GM19035 (cell line): Measurements from ENCODE around the gene SECISBP2L.

Experiments
- ATAC-seq: cut with Tn5 transposase; IDR thresholded peaks from one replicate; pipeline ENCODE4 v1.9.1; 2021; ENCODE audit not compliant: unreplicated experiment

The SECISBP2L gene

DNA sequence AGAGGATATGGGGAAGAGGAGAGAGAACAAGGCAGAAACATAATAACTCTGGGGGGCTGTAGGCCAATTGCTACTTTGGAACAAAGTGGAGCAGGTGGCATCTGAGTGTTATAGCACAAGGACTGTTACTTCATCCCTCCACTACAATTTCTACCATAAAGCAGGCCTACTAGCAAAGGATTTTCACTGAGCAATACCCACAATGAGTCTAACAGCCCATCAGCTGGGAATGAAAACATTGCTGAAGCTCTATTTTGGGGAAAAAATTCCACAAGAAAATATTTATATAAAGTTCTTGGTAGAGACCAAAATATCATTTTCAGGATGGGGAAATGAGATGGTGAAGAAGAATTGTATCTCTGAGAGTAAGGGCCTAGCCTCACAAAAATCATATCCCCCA lies 78.9 kb downstream of the SECISBP2L start:
- no peak for ATAC-seq

DNA sequence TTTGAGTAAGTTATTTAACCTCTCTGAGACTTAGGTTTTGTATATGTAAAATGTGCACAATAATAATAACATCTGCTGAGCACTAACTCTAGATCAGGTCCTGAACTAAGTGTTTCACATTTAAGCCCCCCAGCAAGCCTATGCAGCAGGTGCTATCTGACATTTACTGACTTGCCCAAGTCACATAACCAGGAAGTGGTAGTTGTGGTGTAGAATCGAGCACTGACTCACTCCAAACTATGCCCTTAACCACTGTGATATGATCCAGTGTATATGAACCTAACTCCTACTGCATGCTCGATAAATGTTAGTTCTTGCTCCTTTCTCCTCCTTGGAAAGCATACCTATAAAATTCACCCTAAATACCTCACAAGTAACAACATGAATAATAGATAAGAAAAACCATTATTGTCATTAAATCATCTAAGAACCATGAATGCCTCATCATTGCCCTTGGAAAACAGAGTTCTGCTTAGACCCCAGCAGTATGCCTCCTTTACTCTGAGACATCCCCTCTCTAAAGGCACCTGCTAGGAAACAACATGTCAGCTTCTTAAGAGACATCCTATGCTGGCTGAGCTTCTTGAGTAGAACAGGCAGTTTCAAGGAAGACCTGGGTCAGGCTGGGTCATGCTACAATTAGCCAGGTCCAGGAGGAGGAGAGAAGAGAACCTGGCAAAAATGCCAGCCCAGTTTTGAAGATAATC lies 79.5 kb downstream of the SECISBP2L start:
- ATAC-seq: peak; percentile 75

DNA sequence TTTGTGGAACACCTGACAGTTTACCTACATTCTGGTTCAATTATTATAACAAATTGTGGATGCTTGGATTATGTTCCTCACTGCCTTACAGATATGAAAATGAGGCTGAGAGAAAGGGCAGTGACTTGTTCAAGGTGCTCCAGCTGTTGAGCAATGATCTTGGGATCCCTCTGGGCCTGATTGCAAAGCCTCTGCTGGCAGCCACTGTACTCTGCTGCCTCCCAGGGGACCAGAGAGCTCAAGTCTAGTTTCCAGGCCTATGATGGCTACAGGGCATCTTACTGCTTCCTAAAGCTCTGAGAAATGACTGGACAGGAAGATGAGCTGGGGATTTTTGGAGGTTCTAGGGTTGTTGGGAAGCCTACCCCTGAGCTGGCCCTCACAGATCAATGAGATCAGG lies 80.3 kb downstream of the SECISBP2L start:
- peak; percentile 57 for ATAC-seq

DNA sequence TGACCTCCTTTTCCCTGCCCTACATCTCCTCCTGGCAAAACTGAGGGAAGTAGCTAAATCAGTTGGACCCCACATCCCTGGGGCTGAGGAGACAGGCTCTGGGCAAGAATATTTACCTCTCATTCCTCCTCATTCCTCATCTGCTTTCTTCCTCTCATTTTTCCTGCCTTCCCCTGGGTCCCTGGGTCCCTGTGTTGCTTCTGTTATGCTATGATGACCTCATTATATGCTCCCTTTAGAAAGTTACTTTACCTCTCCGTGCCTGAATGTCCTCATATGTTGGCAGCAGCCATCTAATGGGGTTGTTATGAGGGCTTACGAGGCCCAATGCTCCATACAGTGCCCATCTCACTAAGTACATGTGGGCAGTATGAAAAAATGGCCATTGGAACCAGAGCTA lies 81.3 kb downstream of the SECISBP2L start:
- ATAC-seq: no peak

DNA sequence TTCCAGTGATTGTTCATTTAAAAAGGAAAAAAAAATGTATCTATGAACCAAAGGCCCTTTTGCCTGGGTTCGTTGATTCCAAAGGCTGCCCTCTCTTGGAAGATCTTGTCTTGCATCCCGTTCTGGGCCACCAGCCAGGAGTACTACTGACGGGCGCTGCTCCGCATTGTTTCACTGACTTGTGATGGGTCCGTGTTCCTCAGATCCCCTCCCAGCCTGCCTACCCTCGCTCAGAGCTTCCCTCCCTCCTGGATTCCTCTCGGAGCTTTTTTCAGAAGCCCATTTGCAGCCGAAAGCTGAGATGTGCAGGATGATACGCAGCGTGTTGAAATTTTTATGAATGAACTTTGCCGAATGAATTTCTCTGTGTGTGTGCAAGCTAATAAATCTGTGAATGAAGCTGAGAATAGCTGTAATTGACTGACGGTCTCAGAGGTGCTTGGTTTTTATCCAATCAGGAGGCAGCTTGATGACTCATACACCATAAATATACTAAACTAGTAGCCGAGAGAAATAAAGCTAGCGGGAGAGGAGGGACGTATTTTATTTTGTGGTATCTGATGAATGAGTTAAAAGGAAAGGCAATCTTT lies 82.6 kb downstream of the SECISBP2L start, which contains the start of gene SHC4:
SHC4 (minus strand) TSS at position 396 of the 590 bp plus-strand sequence. CDS start 904 bp downstream, outside the sequence.
- peak; percentile 45 for ATAC-seq

DNA sequence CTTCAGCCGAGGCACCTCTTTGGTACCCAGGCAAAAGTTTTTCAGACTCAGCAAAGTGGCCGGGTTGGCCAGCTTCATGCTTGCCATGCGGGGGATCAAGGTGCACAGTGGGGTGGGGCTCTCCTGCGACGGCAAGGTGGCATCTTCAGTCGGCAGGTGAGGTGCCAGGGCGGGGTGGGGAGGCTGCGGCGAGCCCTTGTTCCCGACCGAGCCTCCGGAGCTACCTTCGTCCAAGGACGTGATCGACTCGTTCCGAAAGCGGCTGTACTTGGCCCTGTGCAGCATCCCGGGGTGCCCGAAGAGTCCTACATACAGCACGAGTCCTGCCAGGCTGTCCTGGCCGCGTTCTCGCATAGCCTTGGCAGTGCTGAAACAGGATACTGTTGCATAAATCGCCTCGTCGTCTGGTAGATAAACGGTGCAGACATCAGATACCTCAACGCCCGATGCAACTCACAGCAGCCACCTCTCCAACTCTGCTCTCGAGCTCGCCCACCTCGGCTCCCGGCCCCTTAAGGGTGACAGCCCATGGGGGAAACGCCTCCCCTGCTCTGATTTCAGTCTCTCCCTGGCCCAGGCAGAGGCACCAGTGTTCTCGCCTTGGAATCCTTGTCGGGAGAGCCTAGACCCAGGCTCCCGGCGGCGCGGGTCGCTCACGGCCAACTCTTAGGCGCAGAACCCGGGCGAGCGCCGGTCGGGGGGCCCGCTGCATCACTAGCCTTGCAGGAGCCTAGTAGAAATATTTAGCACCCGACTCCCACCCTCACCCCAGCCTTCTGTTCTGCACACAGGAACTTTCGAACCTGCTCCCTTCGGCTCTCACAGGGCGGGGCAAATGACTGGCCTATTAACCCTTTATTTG lies 83.4 kb downstream of the SECISBP2L start:
- ATAC-seq: no peak

DNA sequence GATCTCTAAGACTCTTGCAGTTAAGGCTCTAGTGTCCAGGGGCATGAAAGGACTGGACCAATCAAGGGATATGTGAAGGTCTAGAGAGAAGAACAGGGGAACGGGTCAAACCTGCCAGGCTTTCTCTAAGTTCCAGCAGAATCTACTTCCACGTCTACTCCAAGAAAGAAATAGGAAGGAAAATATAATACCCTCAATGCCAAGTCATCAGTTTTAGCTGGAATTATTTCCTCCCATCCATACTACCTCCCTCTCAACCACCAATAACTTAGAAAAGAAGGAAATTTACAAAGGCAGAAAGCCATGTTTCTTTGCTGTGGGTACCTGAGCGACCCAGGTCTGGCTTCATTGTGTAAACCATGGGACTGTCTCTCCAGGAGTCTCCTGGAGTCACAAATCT lies 90.3 kb downstream of the SECISBP2L start:
- no peak for ATAC-seq

DNA sequence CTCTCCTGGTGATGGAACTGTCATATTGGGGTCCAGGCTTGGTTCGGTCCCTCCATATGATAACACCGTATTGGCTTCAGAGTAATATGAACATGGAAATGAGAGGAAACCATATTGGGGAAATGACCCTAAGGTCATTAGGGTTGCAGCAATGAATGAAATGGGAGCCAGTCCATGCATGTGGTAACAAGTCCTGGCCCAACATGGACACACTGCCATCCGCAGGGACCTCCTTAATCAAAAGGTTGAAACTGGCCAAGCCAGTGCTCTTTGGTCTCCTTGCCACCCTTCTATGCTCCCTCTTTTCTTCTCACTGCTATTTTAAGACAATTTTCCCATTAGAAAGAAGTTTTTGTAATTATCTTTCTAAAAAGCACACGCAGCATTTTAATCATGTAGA lies 90.9 kb downstream of the SECISBP2L start:
- no peak for ATAC-seq

DNA sequence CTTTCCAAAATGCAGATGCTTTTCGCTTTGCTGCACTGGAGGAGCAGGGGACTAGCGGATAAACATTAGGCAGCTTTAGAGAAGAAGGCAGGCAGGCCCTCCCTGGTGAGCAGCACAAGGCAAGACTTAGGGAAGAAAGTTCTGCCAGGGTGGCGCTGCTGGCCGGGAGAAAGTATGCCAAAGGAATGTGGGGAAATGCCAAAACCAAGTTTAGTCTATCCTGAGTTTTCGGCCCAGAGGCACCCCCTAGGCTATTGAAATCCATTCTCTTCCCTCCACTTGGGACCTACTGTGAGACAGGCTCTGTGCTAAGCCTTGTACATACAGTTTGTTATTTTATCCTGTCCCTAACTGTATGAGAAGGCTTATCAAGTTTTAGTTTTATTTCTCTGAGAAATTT lies 91.7 kb downstream of the SECISBP2L start:
- ATAC-seq: no peak

DNA sequence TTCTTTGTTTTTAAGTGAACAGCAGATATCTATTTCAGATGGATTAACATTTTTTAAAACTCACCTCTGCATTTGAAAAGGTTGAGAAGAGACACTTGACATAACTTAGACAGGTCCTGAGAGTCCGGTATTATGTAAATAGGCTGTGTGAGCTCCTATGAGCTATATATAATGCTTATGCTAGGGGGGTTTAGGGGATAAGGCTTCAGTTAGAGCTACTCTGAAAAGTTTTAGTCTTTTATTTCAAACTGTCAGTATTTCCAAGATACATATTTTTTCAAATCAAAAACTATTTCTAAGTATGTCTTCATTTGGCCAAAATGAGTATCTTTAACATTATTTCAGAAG lies 99.4 kb downstream of the SECISBP2L start:
- ATAC-seq: no peak

DNA sequence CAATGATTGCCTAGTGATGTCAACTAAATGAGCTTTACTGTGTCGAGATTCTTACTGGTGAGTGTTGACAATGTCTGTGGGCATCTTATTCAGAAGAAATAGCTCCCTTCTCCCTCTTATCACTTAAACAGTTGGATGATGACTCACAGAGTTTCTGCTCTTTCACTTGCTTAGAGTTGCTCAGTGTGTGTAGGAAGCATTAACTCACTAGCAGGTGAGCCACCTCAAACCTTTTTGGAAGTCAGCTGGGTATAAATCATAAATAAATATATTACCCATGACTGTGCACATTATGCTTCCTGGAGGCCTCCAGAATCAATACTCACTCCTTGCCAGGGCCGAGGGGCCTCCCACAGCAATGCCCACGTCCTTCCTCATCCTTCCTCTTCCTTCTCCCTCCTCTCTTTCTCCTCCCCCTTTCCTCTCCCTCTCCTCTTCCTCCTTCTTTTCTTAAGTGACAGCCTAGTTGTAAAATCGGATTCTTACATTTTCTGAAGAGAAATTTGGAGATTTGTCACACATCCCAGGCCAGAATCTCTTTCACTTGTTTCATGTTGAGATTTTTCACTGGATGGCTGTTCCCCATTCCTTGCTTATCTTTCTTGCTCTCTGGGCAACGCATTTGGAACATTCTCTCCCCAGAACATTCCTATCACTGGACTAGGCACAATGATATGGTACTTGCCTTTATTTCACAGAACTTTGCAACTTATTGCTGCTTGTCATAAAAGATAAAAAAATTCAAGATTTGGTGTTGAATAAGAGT lies 100.0 kb downstream of the SECISBP2L start:
- ATAC-seq: no peak

DNA sequence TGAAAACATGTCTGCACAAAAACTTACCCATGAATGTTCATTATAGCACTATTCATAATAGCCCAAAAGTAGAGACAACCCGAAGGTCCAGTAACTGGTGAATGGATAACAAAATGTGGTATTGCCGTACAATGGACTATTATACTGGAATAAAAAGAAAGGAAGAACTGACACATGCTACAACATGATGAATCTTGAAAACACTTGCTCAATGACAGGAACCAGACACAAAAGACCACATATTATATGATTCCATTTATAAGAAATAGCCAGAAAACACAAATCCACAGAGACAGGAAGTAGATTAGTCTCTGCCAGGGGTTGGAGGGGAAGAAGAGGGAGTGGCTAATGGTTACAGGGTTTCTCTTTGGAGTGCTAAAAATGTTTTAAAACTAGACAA lies 100.9 kb downstream of the SECISBP2L start:
- ATAC-seq: no peak

DNA sequence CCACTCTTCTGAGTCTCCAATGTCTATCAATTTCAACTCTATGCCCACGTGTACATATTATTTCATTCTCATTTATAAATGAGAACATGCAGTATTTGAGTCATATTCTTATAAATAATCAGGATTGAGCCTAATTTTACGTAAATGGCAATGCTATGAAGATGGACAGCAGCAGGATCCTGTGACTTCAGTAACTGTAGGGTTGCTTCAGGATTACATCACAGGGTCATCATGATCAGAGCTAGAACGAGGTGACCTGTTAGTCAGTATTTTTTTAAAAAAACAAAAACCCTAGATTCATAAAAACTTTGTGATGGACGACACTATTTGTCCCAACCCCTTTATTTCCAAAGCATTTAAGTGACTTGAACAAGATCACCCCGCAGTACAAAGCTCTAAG lies 104.3 kb downstream of the SECISBP2L start:
- no peak for ATAC-seq

DNA sequence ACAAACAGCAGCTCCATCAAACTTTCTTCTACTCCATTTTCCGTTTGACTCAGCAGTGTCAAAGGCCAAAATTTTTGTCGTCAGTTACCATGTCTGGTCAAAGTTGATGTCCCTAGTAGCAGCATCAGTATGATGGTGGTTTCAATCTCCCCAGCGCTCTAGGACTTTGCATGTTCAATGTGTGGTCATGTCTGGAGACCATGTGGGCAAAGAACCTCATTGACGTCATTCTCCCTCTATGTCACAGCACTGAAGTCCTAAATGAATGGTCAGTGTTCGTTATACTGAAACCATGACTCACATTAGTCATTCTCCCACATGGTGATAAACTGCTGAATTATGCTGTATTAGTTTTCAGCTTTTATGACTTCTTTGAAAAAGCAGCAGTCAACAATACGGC lies 105.7 kb downstream of the SECISBP2L start:
- peak; percentile 98 for ATAC-seq

DNA sequence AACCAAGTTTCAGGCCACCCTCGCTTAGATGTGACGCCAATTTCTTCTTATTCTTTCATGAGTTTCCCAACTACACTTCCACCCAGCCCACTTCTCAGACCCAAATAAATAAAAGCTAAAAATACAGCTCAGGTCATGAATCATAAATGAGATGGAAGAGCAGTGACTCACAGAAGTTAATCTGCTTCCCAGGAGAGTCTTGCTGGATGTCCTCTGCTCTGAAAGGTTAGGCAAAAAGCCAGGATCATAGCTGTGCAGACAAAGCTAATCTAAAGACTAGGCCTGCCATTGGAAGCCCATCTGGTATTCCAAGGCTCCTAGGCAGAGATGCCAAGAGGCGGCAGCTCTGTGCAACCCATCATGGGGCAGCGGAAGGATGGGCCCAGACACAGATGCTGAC lies 106.6 kb downstream of the SECISBP2L start:
- no peak for ATAC-seq
